GM12864 (cell line): ENCODE measurements around the gene ANAPC2.

Experiments
- DNase-seq: peaks from one replicate; pipeline ENCODE4 v3.0.0-alpha.2; 2011; ENCODE audit warnings: low read depth
- H3K4me3 ChIP-seq: 2 replicates; pipeline ENCODE4 v1.5.1; 2011; ENCODE audit warnings: mild to moderate bottlenecking, low read depth, low read length, control low read depth
- CTCF ChIP-seq: IDR thresholded peaks from 2 replicates; pipeline ENCODE4 v1.5.1; 2011; ENCODE audit warnings: low read depth, mild to moderate bottlenecking, moderate library complexity, low read length, control low read depth, inconsistent platforms; ENCODE audit errors: missing control alignments

The ANAPC2 gene

GRCh38 chr9:137221506-137222111, 33.2 kb upstream of the ANAPC2 start:
- no peak for TF ChIP-seq CTCF
- DNase-seq, result no peak
- H3K4me3 ChIP-seq, result peak overlapping the region; percentile 61

DNA sequence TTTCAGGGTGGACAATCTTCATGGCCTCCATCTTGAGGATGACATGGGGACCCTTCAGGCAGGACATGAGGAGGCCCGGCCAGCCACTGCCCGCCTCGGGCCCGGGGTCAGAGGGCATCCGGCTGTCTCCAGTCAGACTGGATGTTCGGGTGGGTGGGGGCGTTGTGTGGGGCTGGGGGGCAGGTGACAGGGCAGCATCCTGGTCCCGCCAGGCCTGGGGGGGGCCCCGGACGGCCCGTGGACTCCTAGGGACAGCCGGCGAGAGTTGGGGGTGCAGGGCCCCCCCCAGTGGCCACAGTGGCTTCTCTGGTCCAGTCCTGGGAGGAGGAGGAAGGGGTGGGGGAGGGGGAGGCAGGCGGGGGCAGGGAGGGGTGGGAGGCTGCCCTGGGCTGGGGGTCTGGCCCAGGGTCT, 32.7 kb upstream of the ANAPC2 start:
- no peak for TF ChIP-seq CTCF
- no peak for DNase-seq
- H3K4me3 ChIP-seq, result no peak overlapping the region

DNA sequence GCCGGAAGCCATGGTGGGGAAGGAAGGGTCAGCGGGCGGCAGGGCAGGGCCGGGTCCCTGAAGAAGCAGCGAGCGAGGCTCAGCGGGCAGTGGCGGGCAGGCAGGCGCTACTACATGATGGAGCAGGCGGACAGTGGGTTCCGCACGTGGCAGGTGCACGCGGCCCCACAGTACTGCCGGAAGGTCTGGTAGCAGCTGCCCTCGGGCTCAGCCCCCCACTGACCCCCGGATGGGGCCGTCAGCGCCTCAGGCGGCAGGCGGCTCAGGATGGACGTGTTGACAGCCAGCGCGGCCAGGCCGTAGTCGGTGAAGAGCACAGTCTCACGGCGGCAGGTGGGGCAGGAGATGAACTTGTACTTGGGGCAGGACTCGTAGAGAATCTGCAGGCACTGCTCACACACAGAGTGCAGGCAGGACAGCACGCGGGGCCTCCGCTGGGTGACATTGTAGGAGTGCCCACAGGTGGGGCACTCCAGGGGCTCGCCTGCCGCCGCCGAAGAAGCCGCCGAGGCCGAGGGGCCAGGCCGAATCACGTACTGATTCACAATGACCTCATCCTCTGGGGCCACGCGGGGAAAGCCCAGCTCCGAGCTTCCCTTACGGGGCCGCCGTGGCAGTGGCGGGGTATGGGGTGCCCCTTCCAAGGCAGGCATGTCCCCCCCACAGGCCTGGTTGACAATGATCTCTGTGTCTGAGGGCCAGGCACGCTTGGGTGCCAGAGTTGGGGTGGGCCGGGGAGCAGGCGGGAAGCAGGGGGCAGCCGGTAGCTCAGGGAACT, 32.1 kb upstream of the ANAPC2 start:
- H3K4me3 ChIP-seq, result no peak overlapping the region
- DNase-seq, result no peak
- TF ChIP-seq CTCF, result no peak

GRCh38 chr9:137219757-137220316, 31.5 kb upstream of the ANAPC2 start:
- no peak overlapping the region for H3K4me3 ChIP-seq
- no peak for DNase-seq
- no peak for TF ChIP-seq CTCF

GRCh38 chr9:137218754-137219271, 30.5 kb upstream of the ANAPC2 start:
- no peak for TF ChIP-seq CTCF
- H3K4me3 ChIP-seq, result no peak overlapping the region
- no peak for DNase-seq

- TF ChIP-seq CTCF, result no peak
- no peak overlapping the region for H3K4me3 ChIP-seq
- no peak for DNase-seq
These were observed 29.9 kb upstream of the ANAPC2 start for GRCh38 chr9:137218212-137218753.
